ENCODE data around the gene HINT1. TPM values are rescaled to one million over a fixed set of nuclear protein-coding genes. Genes with fewer than 3 reads are reported as not detected.

HINT1 gene
- total RNA-seq (268 and 291 TPM in 2 replicates), polyA plus RNA-seq (434 and 463 TPM in 2 replicates)

DNA sequence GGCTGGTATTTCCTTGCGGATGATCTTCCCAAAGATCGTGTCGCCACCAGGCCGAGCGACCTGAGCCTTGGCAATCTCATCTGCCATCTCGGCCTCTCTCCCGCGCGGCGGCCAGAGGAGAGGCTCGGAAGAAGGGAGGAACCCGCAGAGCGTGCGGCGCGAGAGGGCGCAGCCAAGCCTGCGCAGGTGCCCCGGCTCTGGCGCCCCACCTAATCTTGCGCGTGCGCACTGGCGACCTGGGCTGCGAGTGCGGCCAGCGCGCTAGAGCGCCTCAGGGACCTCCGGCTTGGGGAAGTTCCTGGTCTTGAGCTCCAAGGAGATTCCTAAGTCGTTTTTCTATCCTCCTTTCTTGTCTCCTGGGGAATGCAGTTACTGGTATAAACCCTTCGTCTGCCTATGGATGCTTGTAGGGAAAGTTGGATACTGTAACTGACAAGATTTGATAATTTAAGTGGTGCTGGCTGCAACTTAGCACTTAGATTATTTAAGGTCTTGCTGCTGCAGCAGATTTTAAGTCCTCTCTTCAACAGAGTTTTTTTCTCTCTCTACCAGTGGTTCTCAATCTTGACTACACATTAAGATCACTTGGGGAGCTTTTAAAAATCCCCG, at the start of gene HINT1:
Gene HINT1, minus strand, starts transcription at position 138 of the 609 bp plus-strand sequence. Its CDS starts 51 bp downstream, at position 87.
- peaks cover 5% of the 10 kb centered on the region for H4K20me1 ChIP-seq (ENCODE audit: insufficient read depth, poor library complexity, severe bottlenecking)
- H3K79me2 ChIP-seq, result peaks cover 40% of the 10 kb centered on the region
- H3K4me3 ChIP-seq, result peak within 1 kb of the TSS; percentile 43
- no peaks in the 10 kb centered on the region for H3K9me3 ChIP-seq (ENCODE audit: low read depth)
- H2AFZ ChIP-seq, result peak within 1 kb of the TSS; percentile 93
- H3K27ac ChIP-seq, result peak within 1 kb of the TSS; percentile 95
- DNase-seq (ENCODE audit: low spot score), result peak; percentile 97
- no peaks in the 10 kb centered on the region for H3K9me2 ChIP-seq (replicated peaks; ENCODE audit: insufficient read depth)
- H3K27me3 ChIP-seq, result no peaks in the 10 kb centered on the region
- TF ChIP-seq, protein P1, sequence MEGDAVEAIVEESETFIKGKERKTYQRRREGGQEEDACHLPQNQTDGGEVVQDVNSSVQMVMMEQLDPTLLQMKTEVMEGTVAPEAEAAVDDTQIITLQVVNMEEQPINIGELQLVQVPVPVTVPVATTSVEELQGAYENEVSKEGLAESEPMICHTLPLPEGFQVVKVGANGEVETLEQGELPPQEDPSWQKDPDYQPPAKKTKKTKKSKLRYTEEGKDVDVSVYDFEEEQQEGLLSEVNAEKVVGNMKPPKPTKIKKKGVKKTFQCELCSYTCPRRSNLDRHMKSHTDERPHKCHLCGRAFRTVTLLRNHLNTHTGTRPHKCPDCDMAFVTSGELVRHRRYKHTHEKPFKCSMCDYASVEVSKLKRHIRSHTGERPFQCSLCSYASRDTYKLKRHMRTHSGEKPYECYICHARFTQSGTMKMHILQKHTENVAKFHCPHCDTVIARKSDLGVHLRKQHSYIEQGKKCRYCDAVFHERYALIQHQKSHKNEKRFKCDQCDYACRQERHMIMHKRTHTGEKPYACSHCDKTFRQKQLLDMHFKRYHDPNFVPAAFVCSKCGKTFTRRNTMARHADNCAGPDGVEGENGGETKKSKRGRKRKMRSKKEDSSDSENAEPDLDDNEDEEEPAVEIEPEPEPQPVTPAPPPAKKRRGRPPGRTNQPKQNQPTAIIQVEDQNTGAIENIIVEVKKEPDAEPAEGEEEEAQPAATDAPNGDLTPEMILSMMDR (IDR thresholded peaks at IDR 0.05; ENCODE audit: poor library complexity), result no peak
- TF ChIP-seq EZH2 (IDR thresholded peaks at IDR 0.05; ENCODE audit: borderline replicate concordance), result no peak
- TF ChIP-seq EZH2phosphoT487 (IDR thresholded peaks at IDR 0.05; ENCODE audit: low read depth, severe bottlenecking, unreplicated experiment), result no peak
- H3K4me1 ChIP-seq (ENCODE audit: insufficient read depth), result no peaks in the 10 kb centered on the region
- peak within 1 kb of the TSS; percentile 78 for H3K4me2 ChIP-seq
- 1% methylated on average over 33 of the region's 33 CpGs for WGBS (ENCODE audit: low lambda C conversion rate, missing lambda C conversion rate)
- peaks cover 3% of the 10 kb centered on the region for H3K36me3 ChIP-seq (replicated peaks; ENCODE audit: insufficient read depth, low read depth)

DNA sequence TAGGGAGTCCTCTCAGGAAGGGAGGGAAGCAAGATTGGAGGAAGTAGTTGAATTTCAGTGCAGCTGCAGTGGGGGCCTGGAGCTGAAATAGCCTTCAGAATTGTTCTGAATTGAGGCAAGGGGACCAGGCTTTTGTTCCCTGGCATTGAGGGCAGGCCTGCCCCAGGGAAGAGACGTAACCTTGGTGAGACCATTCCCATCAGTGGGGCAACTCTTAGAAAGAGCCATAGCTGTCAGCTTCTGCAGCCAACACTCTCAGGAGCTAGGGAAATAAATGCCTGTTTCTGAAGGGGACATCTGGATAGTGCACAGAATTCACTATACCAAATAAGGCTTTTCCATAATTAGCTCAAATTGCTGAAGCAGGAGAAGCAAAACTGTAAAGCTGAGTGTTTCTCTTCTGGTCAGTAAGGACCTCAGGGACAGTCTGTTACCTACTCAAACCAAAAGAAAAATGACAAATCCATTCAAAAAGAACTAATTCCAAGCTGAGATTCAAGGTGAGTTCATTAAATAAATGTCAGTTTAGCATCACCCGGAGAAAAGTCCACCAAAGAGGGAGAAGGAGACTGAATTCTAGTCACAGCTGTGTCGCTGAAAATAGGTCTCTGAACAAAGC, 49.7 kb upstream of the HINT1 start:
- H3K27ac ChIP-seq, result no peak overlapping the region
- TF ChIP-seq EZH2 (IDR thresholded peaks at IDR 0.05; ENCODE audit: borderline replicate concordance), result no peak
- no peak for TF ChIP-seq EZH2phosphoT487 (IDR thresholded peaks at IDR 0.05; ENCODE audit: low read depth, severe bottlenecking, unreplicated experiment)
- TF ChIP-seq, protein P1 (IDR thresholded peaks at IDR 0.05; ENCODE audit: poor library complexity), result no peak
- no peak overlapping the region for H3K4me2 ChIP-seq
- no peaks in the 10 kb centered on the region for H3K4me1 ChIP-seq (ENCODE audit: insufficient read depth)
- H3K36me3 ChIP-seq (replicated peaks; ENCODE audit: insufficient read depth, low read depth), result no peaks in the 10 kb centered on the region
- 89% methylated on average over 3 of the region's 3 CpGs for WGBS (ENCODE audit: low lambda C conversion rate, missing lambda C conversion rate)
- H3K9me2 ChIP-seq (replicated peaks; ENCODE audit: insufficient read depth), result no peaks in the 10 kb centered on the region
- H3K27me3 ChIP-seq, result no peaks in the 10 kb centered on the region
- no peaks in the 10 kb centered on the region for H3K79me2 ChIP-seq
- H3K4me3 ChIP-seq, result no peak overlapping the region
- H2AFZ ChIP-seq, result no peak overlapping the region
- DNase-seq (ENCODE audit: low spot score), result no peak
- H4K20me1 ChIP-seq (ENCODE audit: insufficient read depth, poor library complexity, severe bottlenecking), result no peaks in the 10 kb centered on the region
- no peaks in the 10 kb centered on the region for H3K9me3 ChIP-seq (ENCODE audit: low read depth)

GRCh38 chr5:131212471-131213021, 47.5 kb upstream of the HINT1 start:
- H3K4me2 ChIP-seq, result no peak overlapping the region
- no peak overlapping the region for H3K4me3 ChIP-seq
- no peak for DNase-seq (ENCODE audit: low spot score)
- no peak overlapping the region for H2AFZ ChIP-seq
- H4K20me1 ChIP-seq (ENCODE audit: insufficient read depth, poor library complexity, severe bottlenecking), result no peaks in the 10 kb centered on the region
- H3K9me3 ChIP-seq (ENCODE audit: low read depth), result no peaks in the 10 kb centered on the region
- TF ChIP-seq EZH2 (IDR thresholded peaks at IDR 0.05; ENCODE audit: borderline replicate concordance) (no peak), EZH2phosphoT487 (IDR thresholded peaks at IDR 0.05; ENCODE audit: low read depth, severe bottlenecking, unreplicated experiment) (no peak)
- TF ChIP-seq, protein P1 (IDR thresholded peaks at IDR 0.05; ENCODE audit: poor library complexity), result no peak
- H3K79me2 ChIP-seq, result no peaks in the 10 kb centered on the region
- H3K9me2 ChIP-seq (replicated peaks; ENCODE audit: insufficient read depth), result no peaks in the 10 kb centered on the region
- H3K27ac ChIP-seq, result no peak overlapping the region
- H3K36me3 ChIP-seq (replicated peaks; ENCODE audit: insufficient read depth, low read depth), result no peaks in the 10 kb centered on the region
- H3K4me1 ChIP-seq (ENCODE audit: insufficient read depth), result no peaks in the 10 kb centered on the region
- H3K27me3 ChIP-seq, result peaks cover 3% of the 10 kb centered on the region
- WGBS (ENCODE audit: low lambda C conversion rate, missing lambda C conversion rate), result 81% methylated on average over 5 of the region's 5 CpGs

Measured in hepatocyte (in vitro differentiated cells).